Liver (tissue), 3 donors: Measurements from ENCODE around the gene SCARF1.

Experiments
- EGR1 ChIP-seq, 2 donors: IDR thresholded peaks; 2 replicates each; pipeline ENCODE4 v1.6.1; 2016 to 2018; ENCODE audit warnings: antibody characterized with exemption in 2 of 2, low read depth in 2 of 2
- GABPA ChIP-seq, 2 donors: IDR thresholded peaks in 1 of 2; conservative IDR thresholded peaks in 1 of 2; 2 replicates each; pipeline ENCODE4 v1.6.1; 2016; ENCODE audit warnings: antibody characterized with exemption in 2 of 2, mild to moderate bottlenecking in 1 of 2, moderate library complexity in 1 of 2
- YY1 ChIP-seq: IDR thresholded peaks from 2 replicates; pipeline ENCODE4 v1.6.1; 2016; ENCODE audit warnings: antibody characterized with exemption, mild to moderate bottlenecking
- TF ChIP-seq, protein P1 (sequence below): fragments of 150-350 bp; IDR thresholded peaks from 2 replicates; pipeline ENCODE4 v1.5.1; 2017; ENCODE audit warnings: improper control_type of control experiment, low read depth, low read length; ENCODE audit not compliant: missing input control
- TF ChIP-seq, protein P2 (sequence below): IDR thresholded peaks from 2 replicates; pipeline ENCODE4 v1.6.1; 2016; ENCODE audit warnings: antibody characterized with exemption
- donor health status: healthy.
- donor health status: healthy.

DNA sequence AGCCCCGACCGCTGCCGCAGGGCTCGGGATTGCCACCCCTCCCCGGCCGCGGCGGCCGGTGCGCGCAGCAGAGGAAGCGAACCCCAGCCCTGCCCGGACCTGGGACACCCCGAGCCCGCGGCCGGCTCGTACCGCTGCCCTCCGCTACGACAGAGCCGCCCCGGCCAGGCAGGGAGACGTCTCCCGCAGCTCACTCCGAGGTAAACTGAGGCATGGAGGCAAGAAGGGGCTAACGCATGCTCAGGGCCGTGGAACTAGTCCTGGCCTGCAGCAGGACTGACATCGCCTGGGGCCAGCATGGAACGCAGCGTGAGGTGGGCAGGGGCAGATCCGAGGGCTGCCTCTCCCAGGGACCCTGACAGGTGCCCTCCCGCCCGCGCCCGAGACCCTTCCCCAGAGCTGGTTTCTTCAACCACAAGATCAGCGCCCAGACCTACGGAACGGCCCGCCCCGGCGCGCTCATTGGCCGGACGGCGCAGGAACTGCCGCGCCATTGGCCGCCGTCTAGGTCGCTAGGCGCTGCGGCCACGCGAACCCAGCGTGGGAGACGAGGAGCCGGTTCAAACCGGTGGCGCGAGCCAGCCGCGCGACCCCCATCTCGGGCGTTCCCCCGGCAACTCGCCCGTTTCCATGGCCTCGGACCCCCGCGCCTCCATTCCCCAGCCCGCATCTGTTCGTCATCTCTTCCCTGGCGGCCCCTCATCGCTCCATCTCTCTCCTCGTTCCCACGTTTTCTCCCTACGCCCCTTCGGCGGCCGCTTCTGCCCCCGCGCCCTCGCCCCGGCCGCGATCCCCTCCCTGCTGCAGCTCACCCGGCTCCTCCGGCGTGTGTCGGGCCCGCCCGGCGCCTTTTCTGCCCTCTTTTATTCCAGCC, 17.3 kb downstream of the SCARF1 start, which contains the start of gene SLC43A2:
- TF ChIP-seq, protein P1, sequence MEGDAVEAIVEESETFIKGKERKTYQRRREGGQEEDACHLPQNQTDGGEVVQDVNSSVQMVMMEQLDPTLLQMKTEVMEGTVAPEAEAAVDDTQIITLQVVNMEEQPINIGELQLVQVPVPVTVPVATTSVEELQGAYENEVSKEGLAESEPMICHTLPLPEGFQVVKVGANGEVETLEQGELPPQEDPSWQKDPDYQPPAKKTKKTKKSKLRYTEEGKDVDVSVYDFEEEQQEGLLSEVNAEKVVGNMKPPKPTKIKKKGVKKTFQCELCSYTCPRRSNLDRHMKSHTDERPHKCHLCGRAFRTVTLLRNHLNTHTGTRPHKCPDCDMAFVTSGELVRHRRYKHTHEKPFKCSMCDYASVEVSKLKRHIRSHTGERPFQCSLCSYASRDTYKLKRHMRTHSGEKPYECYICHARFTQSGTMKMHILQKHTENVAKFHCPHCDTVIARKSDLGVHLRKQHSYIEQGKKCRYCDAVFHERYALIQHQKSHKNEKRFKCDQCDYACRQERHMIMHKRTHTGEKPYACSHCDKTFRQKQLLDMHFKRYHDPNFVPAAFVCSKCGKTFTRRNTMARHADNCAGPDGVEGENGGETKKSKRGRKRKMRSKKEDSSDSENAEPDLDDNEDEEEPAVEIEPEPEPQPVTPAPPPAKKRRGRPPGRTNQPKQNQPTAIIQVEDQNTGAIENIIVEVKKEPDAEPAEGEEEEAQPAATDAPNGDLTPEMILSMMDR = no peak
- TF ChIP-seq, protein P2, sequence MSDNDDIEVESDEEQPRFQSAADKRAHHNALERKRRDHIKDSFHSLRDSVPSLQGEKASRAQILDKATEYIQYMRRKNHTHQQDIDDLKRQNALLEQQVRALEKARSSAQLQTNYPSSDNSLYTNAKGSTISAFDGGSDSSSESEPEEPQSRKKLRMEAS = no peak
- TF ChIP-seq YY1 = no peak
- no peak for TF ChIP-seq GABPA (IDR thresholded peaks at IDR 0.05 in 1 of 2, conservative IDR thresholded peaks at IDR 0.05 in 1 of 2)
- no peak for TF ChIP-seq EGR1 (IDR thresholded peaks at IDR 0.05; ENCODE audit: low read depth in 2 of 2)
